GM19372 (cell line): Measurements from ENCODE around the gene SLC37A4.
"Not testable (repeated sequence)": the region's sequence is repeated elsewhere in the genome, so short reads cannot be mapped to it uniquely, and the experiment has no call there.

Experiments
- ATAC-seq: cut with Tn5 transposase; IDR thresholded peaks from one replicate; pipeline ENCODE4 v1.9.1; 2021; ENCODE audit warnings: mild to moderate bottlenecking, low read depth, moderate library complexity; ENCODE audit not compliant: unreplicated experiment

SLC37A4 gene

DNA sequence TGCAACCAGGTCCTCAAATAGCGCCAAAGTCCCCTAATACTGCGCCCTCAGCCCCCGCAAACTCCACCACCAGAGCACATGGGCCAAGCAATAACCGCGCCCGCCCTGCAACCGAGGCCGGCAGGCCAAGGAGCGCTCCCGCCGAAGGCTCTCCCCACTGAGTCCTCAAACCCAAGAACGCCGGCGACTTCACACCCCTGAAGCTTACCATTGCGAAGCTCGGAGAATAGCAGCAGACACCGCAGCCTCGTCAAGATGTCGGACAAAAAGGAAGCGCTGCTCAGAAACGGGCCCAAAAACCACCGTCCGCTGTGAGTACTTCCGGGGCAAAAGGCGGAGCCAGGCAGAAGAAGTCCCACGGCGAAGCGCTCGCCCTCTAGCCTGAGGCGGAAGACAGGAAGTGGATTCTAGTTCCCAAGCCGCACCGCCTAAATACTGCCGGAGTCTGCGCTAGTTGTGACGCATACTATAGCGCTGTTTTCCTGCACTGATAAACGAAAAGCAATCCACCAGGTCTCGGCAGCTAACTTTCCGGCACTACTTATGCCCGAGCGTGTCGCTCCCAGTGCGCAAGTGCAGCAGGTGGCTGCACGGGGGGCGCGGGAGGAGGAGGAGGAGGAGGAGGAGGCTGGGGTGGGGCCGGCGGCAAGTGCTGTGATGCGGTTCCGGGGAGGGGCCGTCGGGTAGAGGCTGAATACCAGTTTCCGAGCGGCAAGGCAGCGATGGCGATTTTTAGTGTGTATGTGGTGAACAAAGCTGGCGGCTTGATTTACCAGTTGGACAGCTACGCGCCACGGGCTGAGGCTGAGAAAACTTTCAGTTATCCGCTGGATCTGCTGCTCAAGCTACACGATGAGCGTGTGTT, 12.4 kb downstream of the SLC37A4 start, which contains the start of the genes RPS25 and TRAPPC4:
TSS of gene RPS25 (minus strand) at position 270 of the 865 bp plus-strand sequence. CDS start at position 211, 59 bp downstream.
TSS of gene TRAPPC4 (plus strand) at position 693 of the 865 bp plus-strand sequence. CDS start at position 723, 30 bp downstream.
- peak; percentile 83 for ATAC-seq

DNA sequence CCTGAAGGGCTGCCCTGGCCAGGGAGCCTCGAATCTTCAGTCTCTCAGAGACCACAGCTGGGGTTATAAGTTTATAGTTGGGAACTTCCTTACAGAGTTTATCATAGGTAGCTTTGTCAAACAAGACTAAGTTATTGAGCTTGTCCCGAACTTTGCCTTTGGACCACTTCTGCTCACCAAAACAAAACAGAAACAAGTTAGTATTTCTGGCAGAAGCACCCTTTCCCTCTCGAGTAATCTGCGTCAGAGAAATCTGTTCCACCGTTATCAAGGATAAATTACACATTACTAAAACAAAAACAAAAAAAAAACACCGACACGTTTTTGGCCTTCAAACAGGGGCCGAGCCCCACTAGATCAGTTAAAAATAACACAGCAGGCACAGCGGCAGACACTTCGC, 13.3 kb downstream of the SLC37A4 start:
- ATAC-seq, result not testable (repeated sequence)

GRCh38 chr11:119016216-119017009, 14.3 kb downstream of the SLC37A4 start:
- no peak for ATAC-seq

DNA sequence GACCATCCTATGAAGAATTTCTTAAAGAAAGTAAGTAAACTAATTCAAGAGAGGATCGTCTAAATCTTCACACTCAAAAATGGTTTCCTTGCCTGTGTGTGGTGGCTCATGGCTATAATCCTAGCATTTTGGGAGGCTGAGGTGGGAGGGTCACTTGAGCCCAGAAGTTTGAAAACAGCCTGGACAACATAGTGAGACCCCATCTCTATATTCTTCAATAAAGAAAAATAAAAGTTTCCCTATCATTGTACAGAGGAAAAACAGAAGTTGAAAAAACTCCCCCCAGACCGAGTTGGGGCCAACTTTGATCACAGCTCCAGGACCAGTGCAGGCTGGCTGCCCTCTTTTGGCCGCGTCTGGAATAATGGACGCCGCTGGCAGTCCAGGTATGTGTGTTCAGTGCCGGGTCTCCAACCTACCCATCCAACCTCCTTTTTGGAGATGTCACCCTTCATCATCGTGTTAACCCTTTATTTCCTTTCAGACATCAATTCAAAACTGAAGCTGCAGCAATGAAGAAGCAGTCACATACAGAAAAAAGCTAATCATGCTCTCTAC, 15.5 kb downstream of the SLC37A4 start:
- ATAC-seq, result no peak

DNA sequence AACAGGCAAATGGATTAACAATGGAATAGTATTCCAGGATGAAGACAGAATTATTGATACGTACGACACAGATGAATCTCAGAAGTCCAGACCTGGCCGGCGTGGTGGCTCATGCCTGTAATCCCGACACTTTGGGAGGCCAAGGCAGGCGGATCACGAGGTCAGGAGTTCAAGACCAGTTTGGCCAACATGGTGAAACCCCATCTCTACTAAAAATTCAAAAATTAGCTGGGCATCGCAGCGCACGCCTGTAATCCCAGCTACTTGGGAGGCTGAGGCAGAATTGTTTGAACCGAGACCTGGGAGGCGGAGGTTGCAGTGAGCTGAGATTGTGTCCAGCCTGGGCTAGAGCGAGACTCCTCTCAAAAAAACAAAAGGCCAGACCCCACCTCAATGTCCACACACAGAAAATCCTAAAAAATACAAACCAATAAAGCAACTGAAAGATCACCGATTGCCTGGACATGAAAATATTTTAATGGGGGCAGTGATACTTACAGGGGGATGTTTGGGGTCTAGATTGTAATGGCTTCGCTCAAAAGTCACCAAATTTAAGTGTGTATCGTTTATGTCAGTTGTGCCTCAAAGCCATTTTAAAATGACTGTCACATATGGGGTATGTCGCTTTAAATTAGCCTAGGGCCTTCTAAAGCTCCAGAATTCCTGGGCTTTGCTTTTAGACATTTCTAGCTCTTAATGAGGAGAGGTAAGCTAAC, 16.3 kb downstream of the SLC37A4 start:
- ATAC-seq, result no peak

- no peak for ATAC-seq
Measured at GRCh38 chr11:119012629-119013170, 18.0 kb downstream of the SLC37A4 start.

- no peak for ATAC-seq
Measured at GRCh38 chr11:119011476-119012053, 19.1 kb downstream of the SLC37A4 start.

DNA sequence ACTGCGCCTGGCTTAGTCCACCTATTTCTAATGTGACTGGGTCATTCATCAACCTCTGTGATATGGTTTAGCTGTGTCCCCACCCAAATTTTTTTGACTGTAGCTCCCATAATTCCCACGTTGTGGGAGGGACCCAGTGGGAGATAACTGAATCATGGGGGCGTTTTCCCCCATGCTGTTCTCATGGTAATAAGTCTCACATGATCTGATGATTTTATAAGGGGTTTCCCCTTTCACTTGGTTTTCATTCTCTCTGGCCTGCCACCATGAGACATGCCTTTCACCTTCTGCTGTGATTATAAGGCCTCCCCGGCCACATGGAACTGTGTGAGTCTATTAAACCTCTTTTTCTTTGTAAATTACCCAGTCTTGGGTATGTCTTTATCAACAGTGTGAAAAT, 24.0 kb downstream of the SLC37A4 start:
- ATAC-seq, result no peak

DNA sequence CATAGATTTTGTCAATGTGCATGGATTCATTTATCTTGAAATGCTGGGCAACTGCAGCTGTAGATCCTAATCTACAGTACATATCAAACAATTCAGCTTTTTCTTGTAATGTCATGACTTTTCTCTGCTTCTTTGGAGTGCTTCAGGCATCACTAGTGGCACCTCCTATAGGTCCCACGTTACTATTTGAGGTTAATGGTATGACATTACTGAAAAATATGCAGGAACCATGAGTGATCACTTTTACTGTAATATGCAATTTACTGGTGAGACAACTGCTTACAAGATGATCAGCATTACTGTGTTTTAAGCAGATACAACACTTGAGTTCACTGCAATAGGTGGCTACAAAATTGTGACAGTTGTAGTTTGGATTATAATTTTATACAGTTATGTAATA, 29.8 kb downstream of the SLC37A4 start:
- ATAC-seq, result no peak

- ATAC-seq, result no peak
Measured at GRCh38 chr11:118998822-118999221, 31.9 kb downstream of the SLC37A4 start.

DNA sequence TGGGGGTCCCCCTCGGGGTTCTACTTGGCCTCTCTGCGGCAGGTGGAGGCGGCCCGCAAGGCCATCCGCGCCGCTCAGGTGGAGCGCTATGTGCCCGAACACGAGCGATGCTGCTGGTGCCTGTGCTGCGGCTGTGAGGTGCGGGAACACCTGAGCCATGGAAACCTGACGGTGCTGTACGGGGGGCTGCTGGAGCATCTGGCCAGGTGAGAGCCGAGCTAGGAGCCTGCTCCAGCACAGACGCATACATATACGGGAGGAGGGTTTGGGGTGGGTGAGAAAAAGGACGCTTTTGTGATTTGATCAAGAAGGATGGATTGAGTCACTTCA, 32.3 kb downstream of the SLC37A4 start:
- no peak for ATAC-seq

GRCh38 chr11:118997627-118998387, 32.9 kb downstream of the SLC37A4 start, which contains the start of gene CENATAC:
TSS of gene CENATAC (plus strand) at chr11:118998138. CDS start at chr11:118998198, 60 bp downstream.
- peak; percentile 91 for ATAC-seq

GRCh38 chr11:118996926-118997626, 33.6 kb downstream of the SLC37A4 start:
- ATAC-seq, result peak; percentile 23

- ATAC-seq, result not testable (repeated sequence)
Measured at GRCh38 chr11:118991486-118992038, 39.1 kb downstream of the SLC37A4 start.

DNA sequence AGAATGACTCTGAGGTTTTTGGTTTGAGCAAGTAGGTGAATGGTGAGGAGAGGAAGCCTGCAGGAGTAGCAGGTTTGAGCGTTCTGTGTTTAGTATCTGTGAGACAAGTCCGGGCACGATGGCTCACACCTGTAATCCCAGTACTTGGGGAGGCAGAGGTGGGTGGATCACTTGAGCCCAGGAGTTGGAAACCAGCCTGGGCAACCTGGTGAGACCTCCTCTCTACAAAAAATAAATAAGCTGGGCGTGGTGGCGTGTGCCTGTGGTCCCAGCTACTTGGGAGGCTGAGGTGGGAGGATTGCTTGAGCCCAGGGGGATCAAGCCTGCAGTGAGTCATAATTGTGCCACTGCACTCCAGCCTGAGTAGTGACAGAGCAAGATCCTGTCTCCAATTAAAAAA, 42.4 kb downstream of the SLC37A4 start:
- no peak for ATAC-seq

- ATAC-seq, result no peak
Measured at GRCh38 chr11:118984825-118985224, 45.9 kb downstream of the SLC37A4 start.

GRCh38 chr11:118984337-118984736, 46.3 kb downstream of the SLC37A4 start:
- ATAC-seq, result not testable (repeated sequence)
